HepG2 (cell line): Measurements from ENCODE around the gene TANGO2. TPM values are rescaled to one million over a fixed set of nuclear protein-coding genes. Genes with fewer than 3 reads are reported as not detected.

Experiments
- PITX1 ChIP-seq: sonication (generic); formaldehyde crosslinking; IDR thresholded peaks from 2 replicates; pipeline ENCODE4 v1.5.1; 2020; ENCODE audit warnings: mild to moderate bottlenecking, missing genetic modification reagents
- TMF1 ChIP-seq: sonication (generic); formaldehyde crosslinking; IDR thresholded peaks from 2 replicates; pipeline ENCODE4 v1.8.1; 2022; ENCODE audit warnings: low read depth, missing genetic modification reagents
- ZNF407 ChIP-seq: sonication (generic); formaldehyde crosslinking; IDR thresholded peaks from one replicate; pipeline ENCODE4 v1.5.1; 2020; ENCODE audit warnings: mild to moderate bottlenecking, missing genetic modification reagents; ENCODE audit errors: not compliant biosample characterization
- ZNF839 ChIP-seq: sonication (generic); formaldehyde crosslinking; IDR thresholded peaks from 2 replicates; pipeline ENCODE4 v1.4.0; 2020; ENCODE audit warnings: missing genetic modification reagents, mild to moderate bottlenecking, borderline replicate concordance
- polyA plus RNA-seq, 8 experiments: library from polyadenylated mRNA; depleted of rRNA in 3 of 8; stranded (reverse) in 7 of 8; unstranded in 1 of 8; fragments of >200 nt; fragmentation: Illumina TruSeq in 4 of 8; extraction: Trizol in 4 of 8; gene quantifications; 2 replicates each; pipeline versions ENCODE4 v1.2.1 to v1.2.3, GENCODE V29; 2011 to 2016; ENCODE audit warnings: low read depth in 4 of 8, missing spikeins in 1 of 8, mixed read lengths in 1 of 8; ENCODE audit not compliant: insufficient read depth in 1 of 8
- total RNA-seq, 5 experiments: library from RNA; depleted of rRNA; stranded (reverse); fragments of >200 nt; fragmentation: Illumina TruSeq; extraction: Trizol; gene quantifications; 2 replicates each; pipeline ENCODE4 v1.2.3, GENCODE V29; 2016; ENCODE audit warnings: low read depth in 1 of 5
- TF ChIP-seq, protein P1 (sequence below): IDR thresholded peaks from 2 replicates; pipeline ENCODE4 v1.4.0; 2020; ENCODE audit warnings: mild to moderate bottlenecking, missing genetic modification reagents
- TF ChIP-seq, protein P2 (sequence below): sonication (generic); formaldehyde crosslinking; IDR thresholded peaks from 2 replicates; pipeline ENCODE4 v1.5.1; 2020; ENCODE audit warnings: missing genetic modification reagents, mild to moderate bottlenecking, borderline replicate concordance

Gene TANGO2
- total and polyA plus RNA-seq, 2 of the 13 experiments (the other 11 are each of a cell fraction or from before 2014, with no cell fraction given), result 12.9 to 14.8 TPM

DNA sequence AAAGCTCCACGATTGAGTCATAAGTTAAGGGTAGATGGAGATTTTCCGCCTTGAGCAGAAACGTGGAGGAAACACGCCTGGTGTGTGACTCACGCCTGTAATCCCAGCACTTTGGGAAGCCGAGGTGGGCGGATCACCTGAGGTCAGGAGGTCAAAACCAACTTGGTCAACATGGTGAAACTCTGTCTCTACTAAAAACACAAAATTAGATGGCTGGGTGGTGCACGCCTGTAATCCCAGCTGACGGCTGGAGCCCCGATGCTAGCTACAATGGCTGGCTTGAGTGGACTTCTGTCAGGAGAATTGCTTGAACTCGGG is 41.8 kb downstream of the TANGO2 start (continued):
- TF ChIP-seq TMF1, result no peak
- TF ChIP-seq PITX1 (CRISPR knock-in tag), result no peak
- TF ChIP-seq, protein P1, sequence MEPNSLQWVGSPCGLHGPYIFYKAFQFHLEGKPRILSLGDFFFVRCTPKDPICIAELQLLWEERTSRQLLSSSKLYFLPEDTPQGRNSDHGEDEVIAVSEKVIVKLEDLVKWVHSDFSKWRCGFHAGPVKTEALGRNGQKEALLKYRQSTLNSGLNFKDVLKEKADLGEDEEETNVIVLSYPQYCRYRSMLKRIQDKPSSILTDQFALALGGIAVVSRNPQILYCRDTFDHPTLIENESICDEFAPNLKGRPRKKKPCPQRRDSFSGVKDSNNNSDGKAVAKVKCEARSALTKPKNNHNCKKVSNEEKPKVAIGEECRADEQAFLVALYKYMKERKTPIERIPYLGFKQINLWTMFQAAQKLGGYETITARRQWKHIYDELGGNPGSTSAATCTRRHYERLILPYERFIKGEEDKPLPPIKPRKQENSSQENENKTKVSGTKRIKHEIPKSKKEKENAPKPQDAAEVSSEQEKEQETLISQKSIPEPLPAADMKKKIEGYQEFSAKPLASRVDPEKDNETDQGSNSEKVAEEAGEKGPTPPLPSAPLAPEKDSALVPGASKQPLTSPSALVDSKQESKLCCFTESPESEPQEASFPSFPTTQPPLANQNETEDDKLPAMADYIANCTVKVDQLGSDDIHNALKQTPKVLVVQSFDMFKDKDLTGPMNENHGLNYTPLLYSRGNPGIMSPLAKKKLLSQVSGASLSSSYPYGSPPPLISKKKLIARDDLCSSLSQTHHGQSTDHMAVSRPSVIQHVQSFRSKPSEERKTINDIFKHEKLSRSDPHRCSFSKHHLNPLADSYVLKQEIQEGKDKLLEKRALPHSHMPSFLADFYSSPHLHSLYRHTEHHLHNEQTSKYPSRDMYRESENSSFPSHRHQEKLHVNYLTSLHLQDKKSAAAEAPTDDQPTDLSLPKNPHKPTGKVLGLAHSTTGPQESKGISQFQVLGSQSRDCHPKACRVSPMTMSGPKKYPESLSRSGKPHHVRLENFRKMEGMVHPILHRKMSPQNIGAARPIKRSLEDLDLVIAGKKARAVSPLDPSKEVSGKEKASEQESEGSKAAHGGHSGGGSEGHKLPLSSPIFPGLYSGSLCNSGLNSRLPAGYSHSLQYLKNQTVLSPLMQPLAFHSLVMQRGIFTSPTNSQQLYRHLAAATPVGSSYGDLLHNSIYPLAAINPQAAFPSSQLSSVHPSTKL, result no peak
- TF ChIP-seq, protein P2, sequence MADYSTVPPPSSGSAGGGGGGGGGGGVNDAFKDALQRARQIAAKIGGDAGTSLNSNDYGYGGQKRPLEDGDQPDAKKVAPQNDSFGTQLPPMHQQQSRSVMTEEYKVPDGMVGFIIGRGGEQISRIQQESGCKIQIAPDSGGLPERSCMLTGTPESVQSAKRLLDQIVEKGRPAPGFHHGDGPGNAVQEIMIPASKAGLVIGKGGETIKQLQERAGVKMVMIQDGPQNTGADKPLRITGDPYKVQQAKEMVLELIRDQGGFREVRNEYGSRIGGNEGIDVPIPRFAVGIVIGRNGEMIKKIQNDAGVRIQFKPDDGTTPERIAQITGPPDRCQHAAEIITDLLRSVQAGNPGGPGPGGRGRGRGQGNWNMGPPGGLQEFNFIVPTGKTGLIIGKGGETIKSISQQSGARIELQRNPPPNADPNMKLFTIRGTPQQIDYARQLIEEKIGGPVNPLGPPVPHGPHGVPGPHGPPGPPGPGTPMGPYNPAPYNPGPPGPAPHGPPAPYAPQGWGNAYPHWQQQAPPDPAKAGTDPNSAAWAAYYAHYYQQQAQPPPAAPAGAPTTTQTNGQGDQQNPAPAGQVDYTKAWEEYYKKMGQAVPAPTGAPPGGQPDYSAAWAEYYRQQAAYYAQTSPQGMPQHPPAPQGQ (CRISPR knock-in tag), result no peak
- no peak for TF ChIP-seq ZNF839 (CRISPR knock-in tag)
- TF ChIP-seq ZNF407 (CRISPR knock-in tag), result no peak
- TF ChIP-seq, all 625 proteins: peak for 0
